Stimulated activated naive CD4-positive, alpha-beta T cell treated with Interleukin-2 at 50 U/mL for 16 hours (primary cell): ENCODE measurements around the gene NEK10.

Experiments
- DNase-seq: peaks from one replicate; lab custom pipeline; 2025; lab: John Stamatoyannopoulos, UW

NEK10 gene

GRCh38 chr3:27108322-27108721 is 260.9 kb downstream of the NEK10 start:
- DNase-seq: no peak

- DNase-seq: no peak
Observed at GRCh38 chr3:27105904-27106303, 263.3 kb downstream of the NEK10 start.

- no peak for DNase-seq
Observed at GRCh38 chr3:27097182-27097581, 272.0 kb downstream of the NEK10 start.

- DNase-seq: no peak
Observed at GRCh38 chr3:27095553-27096222, 273.5 kb downstream of the NEK10 start.

GRCh38 chr3:27094721-27095120 is 274.5 kb downstream of the NEK10 start:
- DNase-seq: no peak

GRCh38 chr3:27093771-27094170 is 275.4 kb downstream of the NEK10 start:
- no peak for DNase-seq

- no peak for DNase-seq
Observed at GRCh38 chr3:27090275-27091041, 278.7 kb downstream of the NEK10 start.

- DNase-seq: no peak
Observed at GRCh38 chr3:27089645-27090044, 279.5 kb downstream of the NEK10 start.

- no peak for DNase-seq
Observed at GRCh38 chr3:27089068-27089467, 280.1 kb downstream of the NEK10 start.

- no peak for DNase-seq
Observed at GRCh38 chr3:27085829-27086730, 283.1 kb downstream of the NEK10 start.

- no peak for DNase-seq
Observed at GRCh38 chr3:27081992-27082607, 287.1 kb downstream of the NEK10 start.

GRCh38 chr3:27081566-27081965 is 287.6 kb downstream of the NEK10 start:
- DNase-seq: no peak

GRCh38 chr3:27080258-27080525 is 289.0 kb downstream of the NEK10 start:
- no peak for DNase-seq

GRCh38 chr3:27079427-27080257 is 289.5 kb downstream of the NEK10 start:
- no peak for DNase-seq

- no peak for DNase-seq
Observed at GRCh38 chr3:27078246-27078913, 290.8 kb downstream of the NEK10 start.

GRCh38 chr3:27076815-27077630 is 292.2 kb downstream of the NEK10 start:
- DNase-seq: no peak

GRCh38 chr3:27074914-27075313 is 294.3 kb downstream of the NEK10 start:
- no peak for DNase-seq

- no peak for DNase-seq
Observed at GRCh38 chr3:27073912-27074311, 295.3 kb downstream of the NEK10 start.

- DNase-seq: no peak
Observed at GRCh38 chr3:27072810-27073651, 296.2 kb downstream of the NEK10 start.
